ENCODE data around the gene HACL1. TPM values are rescaled to one million over a fixed set of nuclear protein-coding genes. Genes with fewer than 3 reads are reported as not detected.

Gene HACL1
- total RNA-seq, 2 experiments from 2014 or later: 29.9 to 30.0 TPM

DNA sequence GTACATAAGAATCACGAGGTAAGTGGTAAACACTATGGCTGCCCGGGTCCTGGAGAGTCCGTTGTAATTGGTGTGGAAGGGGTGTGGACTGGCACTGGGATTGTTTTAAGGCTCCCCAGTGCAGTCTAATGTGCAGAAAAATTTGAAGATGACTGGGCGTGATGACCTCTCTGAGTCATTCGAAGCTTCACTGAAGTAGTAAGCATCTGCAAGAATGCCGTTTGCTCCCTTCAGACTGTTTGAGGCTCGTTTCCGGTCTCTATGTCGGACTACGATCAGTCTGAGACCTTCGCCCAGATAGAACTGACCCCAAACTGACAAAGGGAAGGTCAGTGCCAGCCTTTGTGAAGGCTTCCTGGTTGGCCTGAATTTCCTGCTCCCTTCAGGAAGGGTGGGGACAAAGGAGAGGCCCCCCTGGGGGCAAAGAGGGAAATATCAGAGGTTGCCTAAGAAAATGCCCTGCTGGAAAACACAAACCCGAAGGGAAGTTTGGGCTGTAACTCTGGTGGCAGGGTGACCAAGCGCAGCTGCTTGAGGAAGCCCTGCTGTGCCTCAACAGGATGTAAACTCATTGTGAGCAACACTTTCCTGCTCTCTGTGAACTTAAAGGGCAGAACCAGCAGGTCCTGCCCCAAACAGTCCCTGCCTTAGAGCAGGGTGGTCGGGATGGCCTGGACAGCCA lies 34.8 kb upstream of the HACL1 start:
- Mint-ChIP-seq H3K27ac (peak overlapping the region; percentile 89), H3K36me3 (no peaks in the 10 kb centered on the region), H3K27me3 (no peaks in the 10 kb centered on the region), H3K9me3 (no peaks in the 10 kb centered on the region), H3K4me1 (ENCODE audit: low read depth) (peaks cover 52% of the 10 kb centered on the region), H3K4me3 (peak overlapping the region; percentile 44)
- peak; percentile 65 for DNase-seq
- CTCF ChIA-PET: interaction anchor here (0.7 kb wide), 1 partner anchor 50 kb away, joined by 3 read pairs; no protein-coding TSS in a partner anchor
- intact Hi-C loops (cut with micrococcal nuclease): loop anchor here (1.0 kb wide), 2 partner anchors 11 to 169 kb away; no protein-coding TSS in a partner anchor
- POLR2A ChIA-PET: interaction anchor here (0.6 to 2.1 kb wide), 5 partner anchors 11 to 161 kb away, joined by 3 to 5 read pairs (median 4); no protein-coding TSS in a partner anchor

DNA sequence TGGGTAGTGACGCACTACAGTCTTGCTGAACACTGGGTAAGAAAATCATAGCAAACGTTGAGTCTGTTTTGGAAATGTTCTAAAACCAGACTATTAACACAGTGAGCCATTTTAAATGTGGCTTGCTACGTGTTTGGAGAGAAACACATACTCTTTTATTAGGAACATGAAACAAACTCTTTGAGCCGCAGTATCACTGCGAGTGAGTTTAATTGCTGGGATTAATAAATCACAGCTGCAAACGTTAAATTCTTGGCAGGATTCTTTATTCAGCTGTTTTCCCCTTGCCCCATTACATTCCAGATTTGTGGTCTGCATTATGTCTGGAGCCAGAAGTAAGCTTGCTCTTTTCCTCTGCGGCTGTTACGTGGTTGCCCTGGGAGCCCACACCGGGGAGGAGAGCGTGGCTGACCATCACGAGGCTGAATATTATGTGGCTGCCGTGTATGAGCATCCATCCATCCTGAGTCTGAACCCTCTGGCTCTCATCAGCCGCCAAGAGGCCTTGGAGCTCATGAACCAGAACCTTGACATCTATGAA lies 33.8 kb upstream of the HACL1 start:
- CTCF ChIA-PET: interaction anchor here (0.9 kb wide), 1 partner anchor 432 kb away, joined by 3 read pairs; no protein-coding TSS in a partner anchor
- H3K4me3 Mint-ChIP-seq: no peak overlapping the region
- H3K27me3 Mint-ChIP-seq: no peaks in the 10 kb centered on the region
- intact Hi-C loops (cut with micrococcal nuclease): no loop called here
- H3K36me3 Mint-ChIP-seq: no peaks in the 10 kb centered on the region
- POLR2A ChIA-PET: interaction anchor here (0.5 to 0.6 kb wide), 2 partner anchors 23 to 81 kb away, joined by 3 to 5 read pairs; no protein-coding TSS in a partner anchor
- H3K9me3 Mint-ChIP-seq: no peaks in the 10 kb centered on the region
- peaks cover 61% of the 10 kb centered on the region for H3K4me1 Mint-ChIP-seq (ENCODE audit: low read depth)
- H3K27ac Mint-ChIP-seq: no peak overlapping the region
- DNase-seq: no peak

DNA sequence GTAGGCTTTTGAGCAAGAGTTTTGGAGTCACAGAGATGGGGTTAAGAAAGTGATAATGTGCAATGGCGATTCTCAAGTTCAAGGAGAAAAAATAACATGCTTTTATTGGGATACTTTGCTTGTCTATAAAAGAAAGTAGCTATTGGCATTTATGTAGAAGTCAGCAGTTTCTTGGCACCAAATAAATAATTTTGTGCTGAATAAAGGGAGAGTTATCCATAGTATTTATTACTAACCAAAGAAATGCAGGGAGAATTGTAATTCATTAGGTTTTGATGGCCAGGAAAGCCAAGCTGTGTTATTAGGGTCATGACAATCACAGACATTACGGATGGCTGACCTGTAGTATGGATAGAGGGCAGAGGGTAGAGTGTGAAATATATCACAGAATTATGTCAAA lies 33.3 kb upstream of the HACL1 start:
- H3K4me1 Mint-ChIP-seq (ENCODE audit: low read depth): peaks cover 66% of the 10 kb centered on the region
- POLR2A ChIA-PET: interaction anchor here (0.5 kb wide), 1 partner anchor 22 kb away, joined by 5 read pairs; no protein-coding TSS in a partner anchor

DNA sequence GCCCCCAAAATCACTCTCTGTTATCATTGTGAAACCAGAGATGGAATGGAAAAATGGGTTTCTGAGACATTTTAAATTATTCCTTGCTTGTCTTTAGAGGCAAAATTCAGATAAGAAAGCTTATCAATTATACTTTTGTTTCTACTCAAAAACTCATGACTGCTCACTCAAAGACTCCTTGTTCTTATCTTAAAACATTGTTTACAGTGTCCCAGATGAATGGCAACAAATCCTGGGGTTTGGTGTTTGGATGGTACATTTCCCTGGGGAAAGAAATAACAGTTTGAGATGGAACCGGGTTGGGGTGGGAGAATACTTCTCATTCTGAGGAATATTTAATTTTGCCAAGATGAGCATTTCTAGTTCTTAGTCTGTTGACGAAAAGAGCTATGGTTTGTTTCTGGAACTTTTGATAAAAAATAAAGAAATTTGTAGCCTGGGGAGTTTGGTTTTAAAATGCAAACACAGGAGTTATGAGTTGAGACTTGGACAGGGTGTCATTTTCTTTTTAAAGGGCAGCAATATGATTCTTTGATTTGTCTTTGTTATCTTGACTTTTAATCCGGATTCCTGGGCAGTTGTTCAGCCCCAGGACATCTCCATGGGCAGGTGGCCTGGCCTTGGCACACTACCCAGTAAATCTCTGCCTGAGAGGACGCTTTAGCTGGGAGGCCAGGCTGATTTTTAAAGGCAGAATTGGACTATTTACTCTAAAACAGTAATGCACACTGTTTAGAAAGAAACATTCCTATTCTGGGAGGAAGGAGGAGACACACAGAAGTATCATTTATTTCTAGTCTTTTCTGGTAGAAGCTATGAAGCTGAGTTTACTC lies 32.6 kb upstream of the HACL1 start:
- ChIA-PET CTCF (interaction anchor here (0.9 kb wide), 2 partner anchors 431 kb away, joined by 3 read pairs; no protein-coding TSS in a partner anchor), POLR2A (no interaction called here)
- H3K4me1 Mint-ChIP-seq (ENCODE audit: low read depth): peaks cover 69% of the 10 kb centered on the region
- H3K9me3 Mint-ChIP-seq: no peaks in the 10 kb centered on the region
- DNase-seq: no peak
- no peak overlapping the region for H3K27ac Mint-ChIP-seq
- no peak overlapping the region for H3K4me3 Mint-ChIP-seq
- intact Hi-C loops (cut with micrococcal nuclease): no loop called here
- H3K36me3 Mint-ChIP-seq: no peaks in the 10 kb centered on the region
- H3K27me3 Mint-ChIP-seq: no peaks in the 10 kb centered on the region

More for the DNA sequence above, 33.3 kb upstream of the HACL1 start:
- DNase-seq: no peak
- Mint-ChIP-seq H3K4me3 (no peak overlapping the region), H3K36me3 (no peaks in the 10 kb centered on the region), H3K9me3 (no peaks in the 10 kb centered on the region), H3K27me3 (no peaks in the 10 kb centered on the region), H3K27ac (no peak overlapping the region)
- intact Hi-C loops (cut with micrococcal nuclease): no loop called here
- CTCF ChIA-PET: interaction anchor here (0.9 kb wide), 1 partner anchor 432 kb away, joined by 3 read pairs; no protein-coding TSS in a partner anchor

DNA sequence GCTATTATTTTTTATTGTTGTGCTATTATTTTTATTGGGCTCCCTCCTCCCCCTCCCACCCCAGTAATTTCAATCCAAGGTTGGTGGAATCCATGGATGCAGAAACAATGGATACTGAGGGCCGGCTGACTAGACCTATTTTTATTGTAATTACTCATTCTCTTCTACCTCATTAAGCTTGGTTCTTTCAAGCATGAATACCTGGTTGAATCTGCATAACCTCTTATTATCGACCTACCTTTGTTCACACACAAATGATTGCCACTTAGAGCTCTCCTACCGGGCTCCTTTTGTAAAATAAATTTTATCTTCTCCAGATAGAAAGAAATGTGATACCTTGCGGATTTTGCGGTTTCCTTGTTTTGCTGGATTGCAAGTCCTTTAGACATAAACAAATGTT lies 31.8 kb upstream of the HACL1 start:
- Mint-ChIP-seq H3K27ac (no peak overlapping the region), H3K27me3 (no peaks in the 10 kb centered on the region), H3K36me3 (no peaks in the 10 kb centered on the region), H3K4me1 (ENCODE audit: low read depth) (peaks cover 62% of the 10 kb centered on the region), H3K4me3 (no peak overlapping the region), H3K9me3 (no peaks in the 10 kb centered on the region)
- intact Hi-C loops (cut with micrococcal nuclease): no loop called here
- POLR2A ChIA-PET: no interaction called here
- DNase-seq: no peak
- CTCF ChIA-PET: interaction anchor here (0.9 kb wide), 1 partner anchor 430 kb away, joined by 3 read pairs; no protein-coding TSS in a partner anchor

DNA sequence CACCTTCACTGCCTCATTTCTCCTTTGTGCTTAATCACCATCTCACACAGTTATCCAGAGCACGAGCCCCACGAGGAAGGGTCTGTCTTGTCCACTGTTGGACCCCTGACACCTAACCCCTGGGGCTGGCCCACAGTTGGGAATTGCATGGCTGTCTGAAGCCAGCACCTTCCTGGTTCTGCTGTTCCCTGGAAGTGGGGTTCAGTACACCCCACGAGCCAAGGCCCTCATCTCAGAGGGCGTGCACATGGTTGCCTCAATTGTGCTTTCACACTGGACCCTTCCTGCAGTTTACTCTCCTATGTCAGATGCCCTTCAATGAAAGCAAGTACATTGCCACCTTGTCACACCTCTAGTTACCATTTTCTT lies 30.8 kb upstream of the HACL1 start:
- no peaks in the 10 kb centered on the region for H3K36me3 Mint-ChIP-seq
- H3K4me3 Mint-ChIP-seq: no peak overlapping the region
- no peak for DNase-seq
- ChIA-PET CTCF (no interaction called here), POLR2A (no interaction called here)
- peaks cover 53% of the 10 kb centered on the region for H3K4me1 Mint-ChIP-seq (ENCODE audit: low read depth)
- H3K9me3 Mint-ChIP-seq: no peaks in the 10 kb centered on the region
- H3K27ac Mint-ChIP-seq: no peak overlapping the region
- H3K27me3 Mint-ChIP-seq: no peaks in the 10 kb centered on the region
- intact Hi-C loops (cut with micrococcal nuclease): no loop called here

DNA sequence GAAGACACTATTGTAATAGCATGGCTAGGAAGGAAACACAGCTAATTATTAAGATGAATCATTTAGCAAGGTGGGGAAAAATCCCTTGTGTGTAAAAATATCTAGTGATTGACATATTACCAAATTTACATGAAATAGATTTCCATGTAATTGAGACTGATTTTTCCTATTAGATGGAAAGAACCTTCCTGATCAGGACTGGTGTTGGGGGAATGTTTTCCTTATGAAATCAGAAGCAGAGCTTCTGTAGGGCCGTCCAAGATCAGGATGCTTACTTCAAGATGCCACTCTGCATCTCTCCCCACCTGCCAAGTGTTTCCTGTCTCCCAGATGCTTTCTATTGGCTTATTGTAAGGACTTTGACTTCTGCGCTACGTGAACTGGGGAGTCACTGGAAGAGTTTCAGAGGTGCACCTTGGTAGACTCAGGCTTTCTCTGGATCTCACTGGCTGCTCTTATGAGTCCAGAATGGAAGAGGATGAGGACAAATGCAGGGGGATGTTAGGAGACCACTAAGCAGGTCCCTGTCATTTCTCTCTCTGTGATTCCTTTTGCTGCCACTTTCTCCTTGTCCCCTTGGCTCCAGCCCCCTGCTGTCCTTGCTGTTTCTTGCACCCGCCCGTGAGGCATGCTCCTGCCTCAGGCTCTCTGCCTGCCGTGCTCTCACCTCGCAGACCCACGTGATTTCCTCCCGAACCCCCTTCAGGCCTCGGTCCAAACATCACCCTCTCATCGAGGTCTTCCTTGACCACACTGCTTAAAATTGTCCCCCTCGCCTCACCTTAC lies 30.2 kb upstream of the HACL1 start:
- Mint-ChIP-seq H3K9me3 (no peaks in the 10 kb centered on the region), H3K27me3 (no peaks in the 10 kb centered on the region), H3K4me3 (no peak overlapping the region), H3K4me1 (ENCODE audit: low read depth) (peaks cover 49% of the 10 kb centered on the region), H3K36me3 (no peaks in the 10 kb centered on the region), H3K27ac (no peak overlapping the region)
- POLR2A ChIA-PET: no interaction called here
- no peak for DNase-seq
- CTCF ChIA-PET: interaction anchor here (2.9 to 3.4 kb wide), 2 partner anchors 179 to 181 kb away, joined by 10 to 30 read pairs; no protein-coding TSS in a partner anchor
- intact Hi-C loops (cut with micrococcal nuclease): loop anchor here (2.0 kb wide), 5 partner anchors 15 to 229 kb away; partner anchors contain the start of genes BTD and HACL1

DNA sequence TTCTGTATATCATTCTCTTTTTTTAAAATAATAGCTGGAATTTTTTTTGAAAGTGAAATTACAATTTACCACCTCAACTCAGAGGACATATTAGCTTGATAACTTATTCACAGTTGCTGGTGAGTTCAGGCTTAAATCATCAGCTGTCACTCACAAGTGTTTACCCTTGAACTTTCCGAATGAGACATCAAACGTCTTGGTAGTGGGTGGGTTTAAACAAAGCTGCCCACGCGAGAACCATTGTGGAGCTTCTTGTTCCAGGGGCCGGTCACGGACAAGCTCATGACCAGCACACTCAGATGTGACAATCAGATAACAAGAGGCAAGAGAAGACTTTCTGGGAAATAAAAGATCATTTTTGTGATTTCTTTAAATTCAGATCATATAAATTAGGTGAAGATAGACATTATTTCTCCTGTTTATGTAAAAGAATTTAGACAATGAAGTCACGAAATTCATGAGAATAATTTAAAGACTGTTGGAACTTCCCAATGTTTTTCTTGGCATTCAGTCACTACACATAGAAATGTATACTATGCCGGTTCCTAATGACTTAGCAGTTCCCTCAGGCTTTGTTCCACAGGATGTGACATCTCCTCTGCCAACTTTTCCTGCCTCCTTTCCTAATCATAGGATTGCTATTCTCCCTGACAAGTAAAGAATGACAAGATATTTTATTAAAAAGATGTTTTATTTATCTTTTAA lies 29.4 kb upstream of the HACL1 start:
- no peaks in the 10 kb centered on the region for H3K36me3 Mint-ChIP-seq
- H3K27me3 Mint-ChIP-seq: no peaks in the 10 kb centered on the region
- H3K27ac Mint-ChIP-seq: no peak overlapping the region
- intact Hi-C loops (cut with micrococcal nuclease): loop anchor here (1.0 to 2.0 kb wide), 9 partner anchors 16 to 617 kb away; partner anchors contain the start of genes BTD and HACL1
- H3K4me3 Mint-ChIP-seq: no peak overlapping the region
- peaks cover 49% of the 10 kb centered on the region for H3K4me1 Mint-ChIP-seq (ENCODE audit: low read depth)
- ChIA-PET POLR2A (no interaction called here), CTCF (interaction anchor here (0.7 to 3.4 kb wide), 12 partner anchors 17 to 396 kb away, joined by 3 to 30 read pairs (median 4); no protein-coding TSS in a partner anchor)
- H3K9me3 Mint-ChIP-seq: no peaks in the 10 kb centered on the region
- no peak for DNase-seq

DNA sequence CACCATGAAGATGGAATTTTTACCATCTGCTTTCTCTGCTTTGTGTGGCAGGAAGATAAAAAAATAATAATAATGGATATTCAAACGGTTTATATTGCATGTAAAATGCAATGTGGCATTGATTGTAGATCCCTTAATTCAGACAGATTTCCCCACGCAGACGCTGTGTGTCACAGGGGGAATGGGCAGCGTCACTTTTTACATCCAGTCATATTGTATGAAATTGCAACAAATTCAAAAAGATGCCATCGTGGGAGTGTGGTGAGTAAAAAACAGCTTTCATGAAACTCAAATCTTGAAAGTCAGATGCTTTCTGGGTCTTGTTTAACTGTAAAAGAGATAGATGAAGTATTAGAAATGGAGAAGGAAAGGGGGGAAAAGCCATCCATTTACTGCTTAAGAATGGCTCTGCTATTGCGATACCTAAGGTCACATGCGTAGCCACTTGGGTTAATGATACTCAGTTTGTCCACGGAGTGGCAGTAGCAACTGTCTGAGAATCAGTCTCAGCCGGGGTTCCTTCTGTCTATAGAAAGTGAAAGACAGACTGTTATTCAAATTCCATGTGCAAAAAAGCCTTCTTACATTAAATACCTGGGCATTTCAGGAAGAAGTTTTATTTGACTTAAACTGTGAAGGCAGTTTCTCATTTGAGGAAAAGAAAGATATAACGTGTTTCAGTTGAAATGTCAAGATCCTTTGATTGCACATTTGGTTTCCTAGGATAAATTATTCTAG lies 28.7 kb upstream of the HACL1 start:
- H3K4me1 Mint-ChIP-seq (ENCODE audit: low read depth): peaks cover 50% of the 10 kb centered on the region
- H3K27me3 Mint-ChIP-seq: no peaks in the 10 kb centered on the region
- POLR2A ChIA-PET: no interaction called here

DNA sequence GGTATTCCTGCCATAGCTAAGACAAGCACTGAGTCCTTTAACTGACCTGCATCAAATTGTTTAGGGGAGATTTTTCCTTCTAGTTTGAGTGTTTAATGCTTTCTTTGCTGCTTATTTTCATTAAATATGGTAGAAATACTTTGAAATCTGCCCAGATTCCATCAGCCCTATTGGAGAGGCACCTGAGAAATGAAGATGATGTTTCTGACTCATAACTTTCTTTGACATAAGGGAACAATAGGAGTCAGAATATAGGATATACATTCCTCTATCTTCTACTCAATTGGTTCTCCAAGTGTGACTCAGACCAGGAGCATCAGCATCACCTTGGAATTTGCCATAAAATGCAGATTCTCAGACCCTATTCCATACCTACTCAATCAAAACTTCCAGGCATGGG lies 27.6 kb upstream of the HACL1 start:
- Mint-ChIP-seq H3K9me3 (no peaks in the 10 kb centered on the region), H3K4me3 (no peak overlapping the region), H3K36me3 (no peaks in the 10 kb centered on the region), H3K27me3 (no peaks in the 10 kb centered on the region), H3K27ac (no peak overlapping the region), H3K4me1 (ENCODE audit: low read depth) (peaks cover 54% of the 10 kb centered on the region)
- intact Hi-C loops (cut with micrococcal nuclease): no loop called here
- no peak for DNase-seq
- POLR2A ChIA-PET: no interaction called here
- CTCF ChIA-PET: interaction anchor here (2.9 to 3.4 kb wide), 2 partner anchors 182 to 184 kb away, joined by 10 to 30 read pairs; no protein-coding TSS in a partner anchor

More for the DNA sequence above, 28.7 kb upstream of the HACL1 start:
- no peaks in the 10 kb centered on the region for H3K9me3 Mint-ChIP-seq
- no peaks in the 10 kb centered on the region for H3K36me3 Mint-ChIP-seq
- DNase-seq: peak; percentile 71
- CTCF ChIA-PET: interaction anchor here (0.7 to 3.4 kb wide), 13 partner anchors 20 to 549 kb away, joined by 3 to 30 read pairs (median 3); partner anchors contain the start of genes BTD and HACL1
- peak overlapping the region; percentile 22 for H3K4me3 Mint-ChIP-seq
- intact Hi-C loops (cut with micrococcal nuclease): loop anchor here (1.0 to 2.0 kb wide), 9 partner anchors 17 to 617 kb away; partner anchors contain the start of genes BTD and HACL1
- H3K27ac Mint-ChIP-seq: peak overlapping the region; percentile 73

Data from activated CD4-positive, alpha-beta memory T cell treated with anti-CD3 and anti-CD28 coated beads for 36 hours (primary cell).